Dedifferentiated amniotic fluid mesenchymal stem cell (primary cell): ENCODE data around the gene ECT2.
"Not testable (repeated sequence)": the region's sequence is repeated elsewhere in the genome, so short reads cannot be mapped to it uniquely, and the experiment has no call there.

Experiments used
- DNase-seq: peaks from one replicate; pipeline ENCODE4 v3.0.0-alpha.2; 2016; ENCODE audit errors: extremely low spot score

ECT2 gene

DNA sequence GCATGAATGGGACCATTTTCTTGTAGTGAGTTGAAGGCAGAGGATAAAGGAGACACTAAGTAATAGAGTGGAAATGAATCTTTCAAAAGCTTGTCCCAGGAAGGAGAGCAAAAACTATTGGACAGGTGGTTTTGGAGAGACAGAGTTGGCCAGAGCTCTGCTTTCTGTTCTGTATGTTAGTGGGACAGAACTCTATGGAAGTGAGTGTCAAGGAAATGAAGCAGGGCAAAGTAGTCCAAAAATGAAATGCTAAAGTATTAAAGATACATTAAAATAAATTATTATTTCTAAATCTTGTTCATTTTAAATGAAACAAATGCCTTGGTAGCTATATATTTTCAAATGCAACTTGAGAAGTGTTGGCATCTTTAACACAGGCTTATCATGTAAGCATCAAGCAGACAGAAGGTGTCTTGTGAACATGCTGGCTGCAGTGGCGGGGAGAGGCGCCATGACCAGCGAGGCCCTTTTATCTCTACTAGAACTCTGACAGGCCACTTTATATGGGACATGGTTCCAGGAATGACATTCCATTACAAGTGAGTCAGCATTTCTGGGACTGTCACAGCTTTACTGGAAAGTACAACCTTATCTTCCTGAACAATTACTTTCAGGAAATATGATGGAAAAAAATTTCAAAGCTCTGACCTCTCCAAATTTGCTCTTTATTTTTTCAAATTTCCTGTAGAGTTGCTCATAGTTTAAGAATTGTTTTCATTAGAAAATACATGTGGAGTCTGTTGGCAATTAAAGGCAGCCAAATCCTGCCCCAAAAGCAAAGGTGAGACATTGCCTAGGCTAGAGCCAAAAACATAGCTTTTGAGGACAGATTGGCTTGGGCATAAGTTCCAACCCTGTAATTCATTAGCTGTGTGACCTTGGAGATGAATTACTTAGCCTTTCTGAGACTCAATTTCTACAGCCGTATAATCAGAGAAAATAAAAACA is 106.5 kb downstream of the ECT2 start:
- no peak for DNase-seq

DNA sequence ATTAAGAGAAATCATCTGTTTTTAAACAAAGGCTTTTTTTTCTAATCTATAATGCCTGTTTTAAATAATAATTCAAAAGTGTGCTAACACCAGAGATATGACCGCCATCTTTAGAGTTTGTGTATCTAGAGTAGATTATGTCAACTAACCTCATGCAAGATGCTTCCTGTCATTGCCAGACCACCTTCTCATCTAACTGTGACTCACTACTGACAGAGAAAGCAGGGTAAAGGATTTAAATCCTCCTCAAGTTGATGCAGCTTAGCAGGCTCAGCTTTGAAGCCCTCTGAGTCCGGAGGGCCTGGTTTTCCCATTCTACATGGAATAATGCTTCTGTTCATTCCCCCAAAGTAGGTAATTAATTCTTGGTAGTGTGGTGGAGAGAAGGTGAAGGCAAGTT is 108.5 kb downstream of the ECT2 start:
- DNase-seq: no peak

DNA sequence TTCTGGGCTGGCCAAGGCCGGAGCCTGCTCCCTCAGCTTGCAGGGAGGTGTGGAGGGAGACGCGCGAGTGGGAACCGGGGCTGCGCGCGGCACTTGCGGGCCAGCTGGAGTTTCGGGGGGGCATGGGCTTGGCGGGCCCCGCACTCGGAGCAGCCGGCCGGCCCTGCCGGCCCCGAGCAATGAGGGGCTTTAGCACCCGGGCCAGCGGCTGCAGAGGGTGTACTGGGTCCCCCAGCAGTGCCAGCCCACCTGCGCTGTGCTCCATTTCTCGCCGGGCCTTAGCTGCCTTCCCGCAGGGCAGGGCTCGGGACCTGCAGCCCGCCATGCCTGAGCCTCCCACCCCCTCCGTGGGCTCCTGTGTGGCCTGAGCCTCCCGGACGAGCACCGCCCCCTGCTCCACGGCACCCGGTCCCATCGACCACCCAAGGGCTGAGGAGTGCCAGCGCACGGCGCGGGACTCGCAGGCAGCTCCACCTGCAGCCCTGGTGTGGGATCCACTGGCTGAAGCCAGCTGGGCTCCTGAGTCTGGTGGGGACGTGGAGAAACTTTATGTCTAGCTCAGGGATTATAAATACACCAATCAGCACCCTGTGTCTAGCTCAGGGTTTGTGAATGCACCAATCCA is 116.3 kb downstream of the ECT2 start:
- DNase-seq: not testable (repeated sequence)

DNA sequence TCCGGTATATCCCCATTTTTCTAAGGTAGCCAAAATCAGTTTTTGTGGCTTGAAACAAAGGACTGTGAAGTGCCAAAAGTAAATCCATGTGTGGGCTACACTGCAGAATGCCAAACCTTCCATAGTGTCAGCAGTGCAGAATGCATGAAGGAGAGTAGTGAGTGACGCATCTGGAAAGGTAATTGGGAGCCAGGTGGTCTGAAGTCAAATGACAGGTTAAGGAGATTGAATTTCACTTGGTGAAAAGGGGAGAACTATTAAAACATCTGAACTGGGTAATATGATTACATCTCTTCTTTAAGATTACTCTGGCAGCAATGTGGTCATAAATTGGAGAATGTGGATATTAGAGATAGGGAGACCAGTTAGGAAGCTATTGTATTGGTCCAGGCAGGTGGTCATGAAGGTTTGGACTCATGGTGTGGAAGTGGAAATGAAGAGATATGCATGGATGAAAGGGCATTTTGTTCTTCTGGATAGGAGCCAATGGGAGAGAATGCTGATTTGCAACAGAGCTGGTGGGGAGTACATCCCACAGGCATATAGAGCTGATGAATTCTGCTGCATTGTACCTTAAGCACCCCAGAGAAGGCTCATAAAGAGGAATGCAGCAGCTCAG is 118.2 kb downstream of the ECT2 start:
- no peak for DNase-seq

DNA sequence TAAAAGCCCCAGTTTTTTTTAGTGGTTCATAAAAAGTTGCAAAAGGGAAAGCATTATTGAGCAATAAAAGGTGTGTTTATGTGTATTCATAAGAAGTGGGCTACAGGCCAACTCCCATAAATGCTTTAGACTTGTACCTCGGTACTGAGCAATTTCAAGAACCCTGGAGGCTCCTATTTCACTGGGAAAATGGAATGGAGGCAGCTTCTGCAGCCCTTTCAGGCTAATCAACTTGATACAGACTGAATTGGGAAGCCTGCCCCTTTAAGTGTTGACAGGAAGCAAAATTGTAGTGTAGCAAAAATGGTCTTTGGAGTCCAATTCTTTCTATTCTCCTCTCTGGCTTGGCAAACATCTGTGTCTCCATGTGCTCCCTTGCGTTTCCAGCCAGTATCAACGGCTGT is 118.8 kb downstream of the ECT2 start:
- no peak for DNase-seq

DNA sequence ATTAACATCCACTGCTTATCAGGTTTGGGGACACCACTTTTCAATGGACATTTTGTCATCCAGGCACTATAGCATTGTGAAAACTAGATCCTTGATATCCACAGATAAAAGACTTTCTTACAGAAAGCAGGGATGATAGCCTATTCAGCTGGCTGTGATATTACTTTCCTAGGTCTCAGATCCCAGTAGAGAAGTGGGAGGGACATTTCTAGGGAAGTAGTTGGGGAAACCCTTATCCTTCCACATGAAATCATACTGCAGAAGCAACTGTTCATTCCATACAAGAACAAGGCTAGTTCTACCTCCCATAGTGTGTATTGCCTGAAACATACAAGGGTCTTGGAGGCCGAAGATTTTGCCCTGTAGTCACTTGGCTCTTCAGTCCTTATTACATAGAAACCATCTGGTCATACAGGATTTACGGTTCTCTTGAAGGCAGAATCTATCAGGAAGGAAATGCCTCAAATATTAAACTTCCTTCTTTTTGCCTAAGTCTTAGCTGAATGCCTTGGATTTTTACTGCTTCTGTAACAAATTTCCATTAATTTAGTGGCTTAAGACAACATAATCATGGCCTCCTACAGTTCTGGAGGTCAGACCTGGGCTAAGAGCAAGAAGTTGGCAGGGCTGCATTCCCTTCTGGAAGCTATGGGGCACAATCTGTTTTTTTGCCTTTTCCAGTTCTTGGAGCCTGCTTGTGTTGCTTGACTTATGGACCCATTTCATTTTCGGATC is 119.4 kb downstream of the ECT2 start:
- no peak for DNase-seq
